ENCODE measurements around the gene INPPL1.

DNA sequence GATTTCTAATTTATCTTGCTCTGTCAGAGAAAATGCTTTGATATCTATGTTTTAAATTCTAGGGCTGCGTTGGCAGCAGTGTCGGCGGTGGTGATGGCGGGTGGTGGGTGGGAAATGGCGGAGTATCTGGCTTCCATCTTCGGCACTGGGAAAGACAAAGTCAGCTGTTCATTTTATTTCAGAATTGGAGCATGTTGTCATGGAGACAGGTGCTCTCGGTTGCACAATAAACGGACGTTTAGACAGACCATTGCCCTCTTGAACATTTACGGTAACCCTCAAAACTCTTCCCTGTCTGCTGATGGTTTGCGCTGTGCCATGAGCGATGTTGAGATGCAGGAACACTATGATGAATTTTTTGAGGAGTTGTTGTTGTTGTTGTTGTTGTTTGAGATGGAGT lies 55.5 kb downstream of the INPPL1 start:
- no peak for TF ChIP-seq POLR2AphosphoS5 (IDR thresholded peaks at IDR 0.05)
- TF ChIP-seq, protein P1, sequence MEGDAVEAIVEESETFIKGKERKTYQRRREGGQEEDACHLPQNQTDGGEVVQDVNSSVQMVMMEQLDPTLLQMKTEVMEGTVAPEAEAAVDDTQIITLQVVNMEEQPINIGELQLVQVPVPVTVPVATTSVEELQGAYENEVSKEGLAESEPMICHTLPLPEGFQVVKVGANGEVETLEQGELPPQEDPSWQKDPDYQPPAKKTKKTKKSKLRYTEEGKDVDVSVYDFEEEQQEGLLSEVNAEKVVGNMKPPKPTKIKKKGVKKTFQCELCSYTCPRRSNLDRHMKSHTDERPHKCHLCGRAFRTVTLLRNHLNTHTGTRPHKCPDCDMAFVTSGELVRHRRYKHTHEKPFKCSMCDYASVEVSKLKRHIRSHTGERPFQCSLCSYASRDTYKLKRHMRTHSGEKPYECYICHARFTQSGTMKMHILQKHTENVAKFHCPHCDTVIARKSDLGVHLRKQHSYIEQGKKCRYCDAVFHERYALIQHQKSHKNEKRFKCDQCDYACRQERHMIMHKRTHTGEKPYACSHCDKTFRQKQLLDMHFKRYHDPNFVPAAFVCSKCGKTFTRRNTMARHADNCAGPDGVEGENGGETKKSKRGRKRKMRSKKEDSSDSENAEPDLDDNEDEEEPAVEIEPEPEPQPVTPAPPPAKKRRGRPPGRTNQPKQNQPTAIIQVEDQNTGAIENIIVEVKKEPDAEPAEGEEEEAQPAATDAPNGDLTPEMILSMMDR (IDR thresholded peaks at IDR 0.05), result no peak

Measured in prostate gland (tissue), 2 donors.